C4-2B (cell line): Measurements from ENCODE around the gene ANKS1B.

ENCODE experiments used
- CTCF ChIP-seq: fragments of 450-650 bp; conservative IDR thresholded peaks from 2 replicates; pipeline ENCODE4 v1.5.1; 2017; ENCODE audit warnings: mild to moderate bottlenecking
- ZFX ChIP-seq: fragments of 450-650 bp; IDR thresholded peaks from 2 replicates; pipeline ENCODE4 v1.6.1; 2017

DNA sequence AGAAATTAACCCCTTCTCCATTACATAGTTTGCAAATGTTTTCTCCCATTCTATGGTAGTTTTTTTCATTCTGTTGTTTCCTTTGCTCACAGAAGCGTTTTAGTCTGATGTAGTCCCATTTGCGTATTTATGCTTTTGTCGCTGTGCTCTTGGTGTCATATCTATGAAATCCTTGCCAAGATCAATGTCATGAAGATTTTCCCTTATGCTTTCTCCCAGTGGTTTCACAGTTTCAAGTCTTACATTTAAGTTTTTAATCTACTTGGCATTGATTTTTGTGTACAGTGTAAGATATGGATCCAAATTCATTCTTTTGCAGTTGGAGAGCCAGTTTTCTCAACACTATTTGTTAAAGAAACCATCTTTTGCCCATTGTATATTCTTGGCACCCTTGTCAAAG lies 982.0 kb downstream of the ANKS1B start:
- TF ChIP-seq CTCF (no peak), ZFX (no peak)
